Inflammatory macrophage treated with lipopolysaccharide for 1 hour (primary cell): ENCODE data around the gene MOSPD2.
A peak's percentile ranks its signal among the peaks of the same experiment; 100 is the strongest.

ENCODE experiments used
- DNase-seq, 2 donors: peaks; one replicate each; pipeline ENCODE4 v3.0.0-alpha.2; 2020 to 2022

Gene MOSPD2

DNA sequence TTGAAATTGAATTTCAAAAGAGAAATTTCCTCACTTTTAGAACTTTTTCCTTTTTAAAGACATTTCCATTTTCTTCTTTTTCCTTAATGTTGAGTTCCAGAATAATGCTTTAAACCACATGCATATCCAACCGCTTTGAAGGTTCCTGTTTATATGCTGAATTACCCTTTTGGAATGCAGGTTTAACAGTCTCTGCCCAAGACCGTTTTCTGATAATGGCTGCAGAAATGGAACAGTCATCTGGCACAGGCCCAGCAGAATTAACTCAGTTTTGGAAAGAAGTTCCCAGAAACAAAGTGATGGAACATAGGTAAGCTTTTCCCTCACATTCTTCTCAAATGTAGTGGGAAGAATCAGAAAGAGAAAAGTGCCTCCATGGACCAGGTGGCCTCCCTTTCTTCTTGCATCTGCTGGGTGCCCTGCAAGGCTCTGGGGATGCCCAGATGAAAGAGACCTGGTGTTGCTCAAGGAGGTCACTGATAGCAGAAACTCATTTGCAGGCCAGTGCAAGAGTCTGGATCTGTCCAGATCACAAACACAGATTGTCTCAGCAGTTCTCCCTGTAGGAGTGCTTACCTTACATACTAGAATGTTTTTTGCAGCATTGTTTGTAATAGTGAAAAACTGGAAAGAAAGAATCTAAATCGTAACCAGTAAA, 42.9 kb downstream of the MOSPD2 start:
- DNase-seq = no peak

DNA sequence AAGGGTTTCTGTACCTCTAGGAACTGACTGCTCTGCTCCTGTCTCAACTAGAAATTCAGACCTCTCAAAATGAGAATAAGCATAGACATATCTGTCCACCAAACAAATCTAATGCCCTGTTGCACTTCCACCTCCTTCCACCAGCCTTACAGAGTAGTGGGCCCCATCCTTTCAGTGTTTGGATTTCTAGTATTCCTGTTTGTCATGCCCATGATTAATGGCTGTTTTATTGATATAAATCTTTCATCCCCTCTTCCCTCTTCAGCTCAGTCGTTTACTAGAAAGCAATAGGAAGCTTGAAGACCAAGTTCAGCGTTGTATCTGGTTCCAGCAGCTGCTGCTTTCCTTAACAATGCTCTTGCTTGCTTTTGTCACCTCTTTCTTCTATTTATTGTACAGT, 46.2 kb downstream of the MOSPD2 start:
- DNase-seq = no peak

- no peak for DNase-seq
Measured at GRCh38 chrX:14920196-14920595, 47.0 kb downstream of the MOSPD2 start.

GRCh38 chrX:14922437-14922836, 49.2 kb downstream of the MOSPD2 start:
- no peak for DNase-seq

- DNase-seq = no peak
Measured at GRCh38 chrX:14923761-14924160, 50.5 kb downstream of the MOSPD2 start.

DNA sequence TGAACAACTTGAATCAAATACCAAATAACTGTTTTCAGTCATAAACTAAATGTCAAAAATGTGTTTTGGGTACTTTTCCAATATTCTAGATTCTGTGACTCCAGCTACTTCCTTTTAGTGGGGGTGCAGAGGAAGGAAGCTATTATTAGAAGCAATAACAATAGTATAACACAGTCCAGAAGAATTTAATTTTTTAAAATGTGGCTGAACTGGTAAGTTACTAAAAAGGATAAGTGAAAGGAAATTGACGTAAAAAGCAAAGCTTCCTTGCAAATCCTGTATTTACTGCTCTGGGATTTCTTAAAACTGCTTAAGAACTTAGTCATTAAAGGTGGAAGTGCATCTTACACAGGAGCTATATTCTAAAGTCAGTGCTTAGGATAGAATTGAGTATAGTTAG, 53.2 kb downstream of the MOSPD2 start:
- no peak for DNase-seq

DNA sequence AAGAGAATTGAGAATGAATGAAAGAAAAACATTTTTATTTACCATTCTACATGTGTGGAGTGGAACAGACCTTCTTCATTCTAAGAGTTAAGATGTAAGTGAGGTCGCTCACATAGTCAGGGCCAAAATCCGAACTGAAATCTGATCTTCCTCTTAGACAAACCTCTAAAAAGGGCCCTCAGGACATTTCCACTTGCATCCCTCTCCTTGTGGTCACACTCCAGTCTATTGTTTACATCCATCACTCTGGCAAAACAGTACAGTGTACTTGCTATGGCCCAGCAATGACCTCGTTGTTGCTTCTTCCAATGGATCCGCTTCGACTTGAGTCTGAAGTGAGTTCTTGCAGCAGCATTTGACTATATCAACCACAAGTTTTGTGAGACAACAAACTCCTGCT, 54.2 kb downstream of the MOSPD2 start:
- DNase-seq = no peak

- DNase-seq = peak; percentile 12 to 44
Measured at GRCh38 chrX:14930663-14931062, 57.4 kb downstream of the MOSPD2 start.

DNA sequence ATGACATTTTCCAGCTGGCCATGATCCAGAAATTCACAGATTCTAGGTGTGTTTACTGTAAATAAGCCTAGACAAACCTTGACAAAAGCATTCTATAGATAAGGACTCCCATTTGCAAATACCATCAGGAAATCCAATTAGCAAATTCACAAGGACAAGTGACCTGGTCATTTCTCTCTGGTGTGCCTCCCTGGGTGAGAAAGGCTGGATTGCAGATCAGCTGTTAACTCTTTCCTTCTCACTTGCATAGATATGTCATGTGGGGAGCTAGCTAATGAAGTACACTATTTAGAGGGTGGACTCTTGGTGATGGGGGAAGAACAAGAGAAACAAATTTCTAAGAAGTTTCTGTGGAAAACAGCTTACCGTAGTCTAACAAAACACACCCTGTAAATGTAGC, 58.9 kb downstream of the MOSPD2 start:
- no peak for DNase-seq

GRCh38 chrX:14934423-14934822, 61.2 kb downstream of the MOSPD2 start:
- DNase-seq = no peak

DNA sequence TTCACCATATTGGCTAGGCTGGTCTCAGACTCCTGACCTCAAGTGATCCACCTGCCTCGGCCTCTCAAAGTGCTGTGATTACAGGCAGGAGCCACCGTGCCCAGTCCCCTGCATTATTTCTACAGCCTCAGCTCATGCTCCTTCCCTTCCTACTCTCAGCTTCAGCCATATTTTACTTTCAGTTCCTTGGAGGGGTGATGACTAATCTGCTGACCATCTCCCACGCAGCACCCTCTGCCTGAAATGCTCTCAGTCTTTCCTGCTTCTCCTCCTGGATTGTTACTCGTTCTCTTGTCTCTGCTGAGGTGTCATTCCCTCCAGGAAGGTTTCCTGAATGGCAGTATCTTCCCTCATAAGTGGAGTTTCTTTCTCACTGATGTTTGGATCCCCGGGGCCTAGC, 63.3 kb downstream of the MOSPD2 start:
- peak; percentile 54 to 77 for DNase-seq

DNA sequence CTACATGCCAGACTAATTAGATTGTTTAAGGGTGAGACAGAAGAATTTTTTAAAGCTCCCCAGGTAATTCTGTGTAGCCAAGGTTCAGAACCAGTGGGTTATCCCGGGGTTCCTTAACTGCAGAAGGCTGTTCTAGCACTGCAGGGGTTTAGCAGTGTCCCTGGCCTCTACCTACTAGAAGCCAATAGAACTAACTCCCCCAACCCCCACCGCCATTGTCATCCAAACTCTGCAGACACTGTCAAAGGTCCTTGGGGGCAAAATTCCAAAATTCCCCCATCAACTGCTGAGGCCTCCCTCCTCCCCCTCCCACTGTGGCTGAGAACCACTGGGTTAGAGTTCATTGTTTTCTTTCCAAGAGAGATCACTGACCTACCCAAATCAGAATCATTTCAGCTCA, 66.4 kb downstream of the MOSPD2 start:
- no peak for DNase-seq

DNA sequence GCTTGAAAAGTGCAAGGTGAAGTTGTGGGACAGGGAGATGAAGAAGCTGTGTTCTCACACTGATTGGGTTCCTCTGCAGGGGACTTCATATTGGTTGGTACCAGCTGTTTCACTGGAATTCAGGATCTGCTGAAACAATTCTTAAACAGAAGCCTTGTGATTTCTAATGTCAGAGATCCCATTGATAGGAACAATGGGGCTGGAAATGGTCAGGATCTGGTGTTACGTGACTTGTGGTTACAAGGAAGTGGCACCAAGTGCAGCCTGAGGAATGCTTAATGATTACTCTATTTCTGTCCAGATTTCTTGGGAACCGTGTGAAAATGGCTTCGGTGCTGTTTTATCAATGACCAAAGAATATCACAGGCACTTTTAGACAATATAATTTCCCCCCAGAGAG, 68.1 kb downstream of the MOSPD2 start:
- DNase-seq = no peak

DNA sequence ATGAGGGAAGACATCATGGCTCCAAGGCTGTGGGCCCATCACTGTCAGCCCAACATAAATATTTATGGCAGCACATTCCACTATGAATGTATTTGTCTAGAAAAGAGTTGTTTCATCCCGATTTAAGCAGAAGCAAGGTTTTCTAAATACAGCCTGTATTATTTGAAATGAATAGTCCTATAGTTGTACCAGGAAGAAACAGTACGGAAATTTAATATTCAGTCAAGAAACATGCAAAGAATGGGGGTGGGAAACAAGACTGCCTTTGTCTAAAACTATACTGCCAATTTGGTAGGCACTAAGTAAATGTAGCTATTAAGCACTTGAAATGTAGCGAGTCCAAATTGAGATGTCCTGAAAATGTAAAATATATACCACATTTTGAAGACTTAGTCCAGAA, 69.1 kb downstream of the MOSPD2 start:
- DNase-seq = no peak

GRCh38 chrX:14943962-14944361, 70.7 kb downstream of the MOSPD2 start:
- no peak for DNase-seq

DNA sequence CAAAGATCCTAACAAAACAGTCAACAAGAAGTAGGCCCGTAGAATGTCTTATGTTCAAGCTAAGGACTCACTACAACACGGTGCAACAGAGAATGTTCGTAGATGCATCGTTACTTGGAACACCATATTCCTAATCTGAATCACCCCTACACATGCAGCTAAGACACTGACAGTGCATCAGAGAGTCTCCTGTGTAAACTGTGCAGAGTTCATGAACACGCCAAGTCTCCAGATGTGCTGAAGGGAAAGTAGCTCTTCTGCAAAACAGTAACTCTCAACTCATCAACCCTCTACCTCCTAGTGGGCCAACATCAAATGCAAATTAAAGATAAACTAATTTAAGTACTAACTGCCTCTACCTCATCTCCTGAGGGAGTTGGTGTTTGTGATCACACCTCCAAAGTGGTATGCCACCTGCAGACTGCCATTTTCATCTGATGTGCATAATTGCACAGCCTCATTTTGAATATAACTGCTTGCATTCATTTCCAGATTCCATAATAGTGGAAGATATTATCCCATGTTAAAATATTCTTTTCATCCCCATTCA, 73.5 kb downstream of the MOSPD2 start:
- no peak for DNase-seq

- peak in 1 of 2 donors; percentile 16 for DNase-seq
Measured at GRCh38 chrX:14948691-14949090, 75.5 kb downstream of the MOSPD2 start.

DNA sequence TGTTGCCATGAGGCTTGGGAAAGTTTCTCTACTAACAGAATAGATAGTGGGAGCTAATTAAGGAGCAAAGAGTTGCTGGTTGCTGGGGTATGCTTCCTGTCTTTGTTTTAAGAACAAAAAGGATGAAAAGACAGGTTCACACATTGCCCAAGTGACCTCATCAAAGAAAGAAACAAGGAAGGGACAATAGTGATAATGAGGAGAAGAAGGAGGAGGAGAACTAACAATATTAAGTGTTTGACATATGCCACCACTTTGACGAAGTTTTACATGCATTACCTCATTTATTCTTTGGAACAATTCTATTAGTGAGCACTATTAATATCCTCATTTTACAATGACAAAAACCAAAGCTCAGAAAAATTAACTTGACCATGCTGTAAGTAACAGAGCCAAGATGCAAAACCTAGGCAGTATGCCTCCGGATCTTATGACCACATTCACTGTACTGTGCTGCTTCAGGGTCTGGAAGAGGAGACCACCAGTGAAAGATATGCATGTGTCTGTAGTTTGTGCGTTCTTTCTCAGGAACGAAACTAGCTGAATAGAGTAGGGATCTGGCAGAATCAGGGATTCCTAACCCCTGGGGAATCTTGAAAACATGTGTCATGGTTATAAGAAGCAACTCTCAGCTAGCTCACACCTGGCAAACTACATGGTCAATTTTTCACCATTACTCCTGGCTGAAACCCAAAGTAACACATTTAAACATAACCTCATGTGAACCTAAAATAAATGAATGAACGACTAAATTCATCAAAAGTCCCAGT, 83.8 kb downstream of the MOSPD2 start:
- no peak for DNase-seq

DNA sequence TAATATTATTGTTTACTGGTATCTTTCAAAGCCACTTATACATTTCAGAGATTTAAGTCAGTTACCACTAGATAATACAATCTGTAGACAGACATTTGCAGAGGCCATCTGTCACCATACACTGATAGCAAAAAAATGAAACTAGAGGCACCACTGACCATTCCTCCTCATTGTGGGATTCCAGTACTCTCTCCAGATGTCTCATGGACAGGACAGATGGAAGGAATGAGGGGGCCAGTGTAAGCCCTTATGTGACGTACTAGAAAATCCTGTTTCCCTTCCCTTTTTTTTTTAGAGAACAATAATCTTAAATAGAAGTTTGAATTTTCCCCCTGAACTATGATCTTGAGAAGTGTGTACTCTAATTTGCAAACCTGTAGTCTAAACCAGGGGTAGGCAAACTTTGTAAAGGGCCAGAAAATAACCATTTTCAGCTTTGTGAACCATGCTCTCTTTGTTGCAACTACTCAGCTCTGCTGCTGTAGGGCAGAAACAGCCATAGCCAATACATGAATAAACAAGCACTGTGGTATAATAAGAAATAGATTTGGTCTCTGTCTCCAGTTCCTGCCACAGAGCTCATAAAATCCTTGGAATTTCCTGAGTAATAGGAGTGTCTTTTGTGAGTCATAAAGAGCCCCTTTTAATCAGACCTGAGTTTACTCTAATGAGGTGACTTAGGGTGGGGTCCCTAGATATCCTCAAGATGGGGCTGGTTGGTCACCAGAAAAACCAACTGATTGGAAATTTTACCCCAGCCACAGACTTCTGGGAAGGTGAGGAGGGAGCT, 90.4 kb downstream of the MOSPD2 start:
- no peak for DNase-seq

GRCh38 chrX:14964500-14964899, 91.3 kb downstream of the MOSPD2 start:
- DNase-seq = no peak
